Stimulated activated naive CD4-positive, alpha-beta T cell (primary cell): ENCODE results near the gene OR10H3.
"Not testable (repeated sequence)": the region's sequence is repeated elsewhere in the genome, so short reads cannot be mapped to it uniquely, and the experiment has no call there.

Experiments
- DNase-seq, 6 experiments: peaks; one replicate each; lab custom pipeline; 2025; lab: John Stamatoyannopoulos, UW

OR10H3 gene

GRCh38 chr19:15737722-15738121 is at the start of gene OR10H3:
Gene OR10H3, plus strand, starts transcription at chr19:15737985. Its CDS starts 3,408 bp downstream, at chr19:15741393.
- no peak for DNase-seq

GRCh38 chr19:15696654-15697194 is 41.1 kb upstream of the OR10H3 start:
- DNase-seq, result no peak

GRCh38 chr19:15701757-15702533 is 35.8 kb upstream of the OR10H3 start:
- DNase-seq, result no peak

- DNase-seq, result peak in 3 of 6 experiments; percentile 9 to 15 (median 9)
Observed at GRCh38 chr19:15702534-15702930, 35.3 kb upstream of the OR10H3 start.

GRCh38 chr19:15714638-15715037 is 23.1 kb upstream of the OR10H3 start:
- DNase-seq, result no peak

- no peak for DNase-seq
Observed at GRCh38 chr19:15715642-15716041, 22.1 kb upstream of the OR10H3 start.

- DNase-seq, result no peak
Observed at GRCh38 chr19:15717809-15718208, 20.0 kb upstream of the OR10H3 start.

- DNase-seq, result no peak
Observed at GRCh38 chr19:15721268-15721667, 16.5 kb upstream of the OR10H3 start.

- DNase-seq, result no peak
Observed at GRCh38 chr19:15722956-15723355, 14.8 kb upstream of the OR10H3 start.

GRCh38 chr19:15727724-15728123 is 10.1 kb upstream of the OR10H3 start, which contains the start of gene OR10H2:
Gene OR10H2, plus strand, starts transcription at chr19:15728024. Its CDS starts 20 bp downstream, at chr19:15728044.
- DNase-seq, result no peak

GRCh38 chr19:15730538-15730937 is 7.2 kb upstream of the OR10H3 start:
- no peak for DNase-seq

GRCh38 chr19:15732388-15732787 is 5.4 kb upstream of the OR10H3 start:
- no peak for DNase-seq

- DNase-seq, result no peak
Observed at GRCh38 chr19:15733895-15734294, 3.9 kb upstream of the OR10H3 start.

- DNase-seq, result no peak
Observed at GRCh38 chr19:15740785-15741184, 3.0 kb downstream of the OR10H3 start.

- DNase-seq, result no peak
Observed at GRCh38 chr19:15748239-15748638, 10.5 kb downstream of the OR10H3 start.

- DNase-seq, result no peak
Observed at GRCh38 chr19:15758379-15758778, 20.6 kb downstream of the OR10H3 start.

- DNase-seq, result no peak
Observed at GRCh38 chr19:15759962-15760565, 22.3 kb downstream of the OR10H3 start.

- DNase-seq, result no peak
Observed at GRCh38 chr19:15769586-15769985, 31.8 kb downstream of the OR10H3 start.

GRCh38 chr19:15774159-15774558 is 36.4 kb downstream of the OR10H3 start:
- DNase-seq, result not testable (repeated sequence)

- no peak for DNase-seq
Observed at GRCh38 chr19:15775249-15775648, 37.5 kb downstream of the OR10H3 start.

- no peak for DNase-seq
Observed at GRCh38 chr19:15776264-15776663, 38.5 kb downstream of the OR10H3 start.

GRCh38 chr19:15776991-15777970 is 39.5 kb downstream of the OR10H3 start:
- no peak for DNase-seq
